ENCODE measurements around the gene ZMYND8. TPM values are rescaled to one million over a fixed set of nuclear protein-coding genes. Genes with fewer than 3 reads are reported as not detected.

The ZMYND8 gene
- total RNA-seq, 1 experiment from 2014 or later, result 29.0 TPM

DNA sequence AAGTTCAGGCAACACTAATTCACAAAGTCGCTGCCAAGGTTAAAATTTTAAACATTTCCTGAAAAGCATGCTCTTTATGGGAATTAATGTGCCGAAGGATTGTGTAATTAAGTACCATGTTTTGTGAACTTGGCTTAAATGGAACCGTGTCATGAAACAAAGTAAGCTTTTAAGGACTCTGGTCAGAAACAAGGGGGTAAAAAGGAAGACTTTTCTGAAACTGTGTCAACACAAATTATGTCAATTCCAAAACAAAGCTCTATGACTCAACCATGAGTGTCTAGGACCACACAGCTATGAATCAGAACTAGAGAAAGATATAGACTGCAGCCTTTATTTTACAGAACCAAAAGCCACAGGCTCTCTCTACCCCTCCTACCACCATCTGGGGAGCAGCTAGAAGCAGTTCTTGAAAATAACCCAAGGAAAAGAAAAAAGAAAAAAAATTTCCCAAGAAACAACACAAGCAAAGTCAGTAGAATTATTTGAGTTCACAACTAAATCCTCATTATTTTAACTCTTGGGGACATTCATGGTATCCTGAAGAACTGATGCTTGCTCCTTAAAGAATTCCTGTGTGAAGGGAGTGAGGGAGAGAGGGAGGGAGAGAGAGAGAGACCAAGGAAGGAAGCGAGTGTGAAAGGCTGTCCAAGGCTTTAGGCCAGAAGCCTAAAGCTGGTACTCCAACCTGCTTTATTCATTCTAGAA is 81.9 kb downstream of the ZMYND8 start:
- CTCF ChIA-PET, result interaction anchor here (0.9 to 7.2 kb wide), 9 partner anchors 10 to 346 kb away, joined by 3 to 225 read pairs (median 7); partner anchors contain the start of gene ZMYND8
- ATAC-seq (peak; percentile 78), DNase-seq (ENCODE audit: low read depth, low spot score) (peak; percentile 67)
- intact Hi-C loops (cut with micrococcal nuclease), result loop anchor here (5.0 kb wide), 3 partner anchors 43 to 228 kb away; partner anchors contain the start of gene NCOA3
- no peaks in the 10 kb centered on the region for H3K9me3 ChIP-seq (ENCODE audit: control insufficient read depth in 1 of 2, insufficient read depth in 1 of 2, low read depth in 1 of 2, low read length in 2 of 2)
- peak overlapping the region in 1 of 2 experiments; percentile 3; a peak in 1 of 4 replicates for H3K4me3 ChIP-seq (replicated peaks in 1 of 2; ENCODE audit: low read depth in 1 of 2, low read length in 2 of 2)
- peaks cover 49 to 59% of the 10 kb centered on the region in 2 experiments for H3K4me1 ChIP-seq (ENCODE audit: control insufficient read depth in 1 of 2, insufficient read depth in 2 of 2, low read length in 2 of 2)
- peak overlapping the region; percentile 30 for H3K9ac ChIP-seq (ENCODE audit: low read length)
- peak overlapping the region; percentile 64 for H3K4me2 ChIP-seq (ENCODE audit: low read length)
- H3K27me3 ChIP-seq (ENCODE audit: insufficient read depth, low read length), result no peaks in the 10 kb centered on the region
- BruUV-seq (replicated peaks), result no TSS peak
- no peaks in the 10 kb centered on the region for H3K9me2 ChIP-seq (ENCODE audit: insufficient read depth)
- H2AFZ ChIP-seq (ENCODE audit: low read depth, low read length, poor library complexity, severe bottlenecking), result no peak overlapping the region
- peak overlapping the region; percentile 74 for H3K27ac ChIP-seq (ENCODE audit: low read depth, low read length)
- RAD21 ChIA-PET (ENCODE audit: low non-redundant PET in 1 of 2, low total read pairs in 2 of 2, uncharacterized antibody in 2 of 2, unreplicated experiment in 2 of 2), result interaction anchor here (0.6 to 5.0 kb wide), 6 partner anchors 43 to 347 kb away, joined by 3 to 55 read pairs (median 8); no protein-coding TSS in a partner anchor
- POLR2A ChIA-PET, result interaction anchor here (0.7 to 5.2 kb wide), 8 partner anchors 10 to 219 kb away, joined by 3 to 35 read pairs (median 4); no protein-coding TSS in a partner anchor
- H3K79me2 ChIP-seq (ENCODE audit: insufficient read depth, low read length), result peaks cover 34% of the 10 kb centered on the region
- H4K20me1 ChIP-seq (ENCODE audit: insufficient read depth), result no peaks in the 10 kb centered on the region
- peaks cover 13 to 14% of the 10 kb centered on the region in 2 experiments for H3K36me3 ChIP-seq (ENCODE audit: control insufficient read depth in 1 of 2, insufficient read depth in 2 of 2, low read length in 2 of 2)
- TF ChIP-seq, protein P1, sequence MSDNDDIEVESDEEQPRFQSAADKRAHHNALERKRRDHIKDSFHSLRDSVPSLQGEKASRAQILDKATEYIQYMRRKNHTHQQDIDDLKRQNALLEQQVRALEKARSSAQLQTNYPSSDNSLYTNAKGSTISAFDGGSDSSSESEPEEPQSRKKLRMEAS (IDR thresholded peaks at IDR 0.05), result no peak
- TF ChIP-seq CBX3 (IDR thresholded peaks at IDR 0.05; ENCODE audit: low read depth) (peak; percentile 77; the same call in 1 of the 2 replicates), EZH2phosphoT487 (IDR thresholded peaks at IDR 0.05; ENCODE audit: borderline replicate concordance) (no peak), SIN3A (IDR thresholded peaks at IDR 0.05; ENCODE audit: low read depth) (0 out of 2 replicates have a peak, but pooled peaks have one; percentile 36), ZNF274 (IDR thresholded peaks at IDR 0.05; ENCODE audit: low read depth, low read length) (no peak), SP1 (IDR thresholded peaks at IDR 0.05; ENCODE audit: low read depth) (peak; percentile 72), EZH2 (IDR thresholded peaks at IDR 0.05) (no peak), SRF (IDR thresholded peaks at IDR 0.05; ENCODE audit: low read depth) (0 out of 2 replicates have a peak, but pooled peaks have one; percentile 65), ZFX (IDR thresholded peaks at IDR 0.05) (no peak), CEBPB (IDR thresholded peaks at IDR 0.05; ENCODE audit: low read depth) (no peak; the same call in none of the 2 replicates), JUND (IDR thresholded peaks at IDR 0.05) (peak; percentile 88), YY1 (IDR thresholded peaks at IDR 0.05; ENCODE audit: extremely low read depth, insufficient replicate concordance, low read depth, low read length) (no peak), ELF1 (IDR thresholded peaks at IDR 0.05; ENCODE audit: borderline replicate concordance, low read depth) (no peak), RAD21 (IDR thresholded peaks at IDR 0.05; ENCODE audit: low read depth) (0 out of 2 replicates have a peak, but pooled peaks have one; percentile 19), POLR2AphosphoS5 (IDR thresholded peaks at IDR 0.05; ENCODE audit: low read depth, low read length) (peak; percentile 49; the same call in 1 of the 2 replicates), TCF7L2 (IDR thresholded peaks at IDR 0.05; ENCODE audit: borderline replicate concordance, extremely low read depth, insufficient read depth, insufficient read length) (no peak), FOSL1 (IDR thresholded peaks at IDR 0.05; ENCODE audit: low read depth) (peak; percentile 96), EGR1 (IDR thresholded peaks at IDR 0.05; ENCODE audit: low read depth) (no peak)
- TF ChIP-seq, protein P2, sequence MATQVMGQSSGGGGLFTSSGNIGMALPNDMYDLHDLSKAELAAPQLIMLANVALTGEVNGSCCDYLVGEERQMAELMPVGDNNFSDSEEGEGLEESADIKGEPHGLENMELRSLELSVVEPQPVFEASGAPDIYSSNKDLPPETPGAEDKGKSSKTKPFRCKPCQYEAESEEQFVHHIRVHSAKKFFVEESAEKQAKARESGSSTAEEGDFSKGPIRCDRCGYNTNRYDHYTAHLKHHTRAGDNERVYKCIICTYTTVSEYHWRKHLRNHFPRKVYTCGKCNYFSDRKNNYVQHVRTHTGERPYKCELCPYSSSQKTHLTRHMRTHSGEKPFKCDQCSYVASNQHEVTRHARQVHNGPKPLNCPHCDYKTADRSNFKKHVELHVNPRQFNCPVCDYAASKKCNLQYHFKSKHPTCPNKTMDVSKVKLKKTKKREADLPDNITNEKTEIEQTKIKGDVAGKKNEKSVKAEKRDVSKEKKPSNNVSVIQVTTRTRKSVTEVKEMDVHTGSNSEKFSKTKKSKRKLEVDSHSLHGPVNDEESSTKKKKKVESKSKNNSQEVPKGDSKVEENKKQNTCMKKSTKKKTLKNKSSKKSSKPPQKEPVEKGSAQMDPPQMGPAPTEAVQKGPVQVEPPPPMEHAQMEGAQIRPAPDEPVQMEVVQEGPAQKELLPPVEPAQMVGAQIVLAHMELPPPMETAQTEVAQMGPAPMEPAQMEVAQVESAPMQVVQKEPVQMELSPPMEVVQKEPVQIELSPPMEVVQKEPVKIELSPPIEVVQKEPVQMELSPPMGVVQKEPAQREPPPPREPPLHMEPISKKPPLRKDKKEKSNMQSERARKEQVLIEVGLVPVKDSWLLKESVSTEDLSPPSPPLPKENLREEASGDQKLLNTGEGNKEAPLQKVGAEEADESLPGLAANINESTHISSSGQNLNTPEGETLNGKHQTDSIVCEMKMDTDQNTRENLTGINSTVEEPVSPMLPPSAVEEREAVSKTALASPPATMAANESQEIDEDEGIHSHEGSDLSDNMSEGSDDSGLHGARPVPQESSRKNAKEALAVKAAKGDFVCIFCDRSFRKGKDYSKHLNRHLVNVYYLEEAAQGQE (IDR thresholded peaks at IDR 0.05; ENCODE audit: low read depth), result no peak
- TF ChIP-seq, protein P3, sequence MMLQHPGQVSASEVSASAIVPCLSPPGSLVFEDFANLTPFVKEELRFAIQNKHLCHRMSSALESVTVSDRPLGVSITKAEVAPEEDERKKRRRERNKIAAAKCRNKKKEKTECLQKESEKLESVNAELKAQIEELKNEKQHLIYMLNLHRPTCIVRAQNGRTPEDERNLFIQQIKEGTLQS (IDR thresholded peaks at IDR 0.05), result 0 out of 2 replicates have a peak, but pooled peaks have one; percentile 10
- TF ChIP-seq, protein P4, sequence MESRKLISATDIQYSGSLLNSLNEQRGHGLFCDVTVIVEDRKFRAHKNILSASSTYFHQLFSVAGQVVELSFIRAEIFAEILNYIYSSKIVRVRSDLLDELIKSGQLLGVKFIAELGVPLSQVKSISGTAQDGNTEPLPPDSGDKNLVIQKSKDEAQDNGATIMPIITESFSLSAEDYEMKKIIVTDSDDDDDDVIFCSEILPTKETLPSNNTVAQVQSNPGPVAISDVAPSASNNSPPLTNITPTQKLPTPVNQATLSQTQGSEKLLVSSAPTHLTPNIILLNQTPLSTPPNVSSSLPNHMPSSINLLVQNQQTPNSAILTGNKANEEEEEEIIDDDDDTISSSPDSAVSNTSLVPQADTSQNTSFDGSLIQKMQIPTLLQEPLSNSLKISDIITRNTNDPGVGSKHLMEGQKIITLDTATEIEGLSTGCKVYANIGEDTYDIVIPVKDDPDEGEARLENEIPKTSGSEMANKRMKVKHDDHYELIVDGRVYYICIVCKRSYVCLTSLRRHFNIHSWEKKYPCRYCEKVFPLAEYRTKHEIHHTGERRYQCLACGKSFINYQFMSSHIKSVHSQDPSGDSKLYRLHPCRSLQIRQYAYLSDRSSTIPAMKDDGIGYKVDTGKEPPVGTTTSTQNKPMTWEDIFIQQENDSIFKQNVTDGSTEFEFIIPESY (IDR thresholded peaks at IDR 0.05; ENCODE audit: extremely low read depth, insufficient replicate concordance, low read length), result no peak

Measured in HCT116 (cell line).